Testis (tissue), 3 donors: ENCODE data around the gene NHLRC2. TPM values are rescaled to one million over a fixed set of nuclear protein-coding genes. Genes with fewer than 3 reads are reported as not detected.
A peak's percentile ranks its signal among the peaks of the same experiment; 100 is the strongest.

Experiments
- DNase-seq: peaks from one replicate; pipeline ENCODE4 v3.0.0-alpha.2; 2019
- H3K27ac ChIP-seq, 2 donors: fragments of 200-600 bp; sonication (generic); one replicate each; pipeline ENCODE4 v1.5.1; 2019
- H3K27me3 ChIP-seq: fragments of 200-600 bp; sonication (generic); one replicate; pipeline ENCODE4 v1.5.1; 2019
- H3K36me3 ChIP-seq: fragments of 200-600 bp; sonication (generic); one replicate; pipeline ENCODE4 v1.5.1; 2017; ENCODE audit warnings: low read depth; ENCODE audit errors: missing control alignments
- H3K4me1 ChIP-seq: fragments of 200-600 bp; sonication (generic); one replicate; pipeline ENCODE4 v1.5.1; 2019
- H3K4me3 ChIP-seq, 2 donors: fragments of 200-600 bp; sonication (generic); one replicate each; pipeline ENCODE4 v1.5.1; 2017 to 2019
- H3K9me3 ChIP-seq: fragments of 200-600 bp; sonication (generic); one replicate; pipeline ENCODE4 v1.5.1; 2017
- POLR2A ChIP-seq: fragments of 450-650 bp; IDR thresholded peaks from one replicate; pipeline ENCODE4 v1.6.1; 2017; ENCODE audit warnings: antibody characterized with exemption, mild to moderate bottlenecking, moderate library complexity
- WGBS, 2 donors: methylation state at CpG; one replicate each; pipeline ENCODE4 v1.1.5; 2018; 5-methylcytosine and 5-hydroxymethylcytosine counted together
- intact Hi-C: fragments of 100-400 bp; cut with DNase I; formaldehyde crosslinking; loops from one replicate; pipeline ENCODE4 v1.15.1; 2023; ENCODE audit warnings: low total_unique reads
- polyA plus RNA-seq: library from polyadenylated mRNA; stranded (reverse); fragments of 350-450 nt; fragmentation: Illumina TruSeq; extraction: RNeasy Lipid Tissue Mini Kit (QIAGEN cat#74804); gene quantifications from one replicate; pipeline ENCODE4 v1.2.3, GENCODE V29; 2014; ENCODE audit warnings: low read depth, low replicate concordance; ENCODE audit not compliant: insufficient read depth
- total RNA-seq, 2 donors: library from RNA; depleted of rRNA; stranded (reverse); fragments of >200 nt; gene quantifications; one replicate each; pipeline ENCODE4 v1.2.3, GENCODE V29; 2016
- TF ChIP-seq, protein P1 (sequence below), 3 experiments: fragments of 450-650 bp in 2 of 3; fragments of 200-600 bp in 1 of 3; sonication (generic) in 1 of 3; IDR thresholded peaks; one replicate each; pipeline ENCODE4 v1.5.1; 2016 to 2019; ENCODE audit warnings: antibody characterized with exemption in 3 of 3, mild to moderate bottlenecking in 2 of 3, moderate library complexity in 1 of 3

Gene NHLRC2
- total and polyA plus RNA-seq, 3 donors from 2014 or later, result 8.7 to 37.7 (median 34.3) TPM

- H3K27me3 ChIP-seq, result no peaks in the 10 kb centered on the region
- peak overlapping the region; percentile 93 to 95 for H3K27ac ChIP-seq
- intact Hi-C loops, result no loop called here
- H3K4me3 ChIP-seq, result peak overlapping the region; percentile 88 to 99
- H3K36me3 ChIP-seq, result no peaks in the 10 kb centered on the region
- TF ChIP-seq POLR2A, result no peak
- TF ChIP-seq, protein P1, sequence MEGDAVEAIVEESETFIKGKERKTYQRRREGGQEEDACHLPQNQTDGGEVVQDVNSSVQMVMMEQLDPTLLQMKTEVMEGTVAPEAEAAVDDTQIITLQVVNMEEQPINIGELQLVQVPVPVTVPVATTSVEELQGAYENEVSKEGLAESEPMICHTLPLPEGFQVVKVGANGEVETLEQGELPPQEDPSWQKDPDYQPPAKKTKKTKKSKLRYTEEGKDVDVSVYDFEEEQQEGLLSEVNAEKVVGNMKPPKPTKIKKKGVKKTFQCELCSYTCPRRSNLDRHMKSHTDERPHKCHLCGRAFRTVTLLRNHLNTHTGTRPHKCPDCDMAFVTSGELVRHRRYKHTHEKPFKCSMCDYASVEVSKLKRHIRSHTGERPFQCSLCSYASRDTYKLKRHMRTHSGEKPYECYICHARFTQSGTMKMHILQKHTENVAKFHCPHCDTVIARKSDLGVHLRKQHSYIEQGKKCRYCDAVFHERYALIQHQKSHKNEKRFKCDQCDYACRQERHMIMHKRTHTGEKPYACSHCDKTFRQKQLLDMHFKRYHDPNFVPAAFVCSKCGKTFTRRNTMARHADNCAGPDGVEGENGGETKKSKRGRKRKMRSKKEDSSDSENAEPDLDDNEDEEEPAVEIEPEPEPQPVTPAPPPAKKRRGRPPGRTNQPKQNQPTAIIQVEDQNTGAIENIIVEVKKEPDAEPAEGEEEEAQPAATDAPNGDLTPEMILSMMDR (IDR thresholded peaks at IDR 0.05), result no peak
- H3K4me1 ChIP-seq, result peaks cover 15% of the 10 kb centered on the region
- no peaks in the 10 kb centered on the region for H3K9me3 ChIP-seq
- WGBS, 2 donors, result 12 to 15% methylated on average over 10 of the region's 10 CpGs
- DNase-seq, result no peak
These were observed 866 bp upstream of the NHLRC2 start for GRCh38 chr10:113853578-113854012.

GRCh38 chr10:113854761-113855588, 514 bp downstream of the NHLRC2 start:
- Histone ChIP-seq H3K4me3 (peak overlapping the region; percentile 88 to 99), H3K9me3 (no peaks in the 10 kb centered on the region), H3K4me1 (peaks cover 16% of the 10 kb centered on the region), H3K27ac (peak overlapping the region; percentile 93 to 95), H3K27me3 (no peaks in the 10 kb centered on the region), H3K36me3 (no peaks in the 10 kb centered on the region)
- 1 to 2% methylated on average over 13 to 44 of the region's 62 CpGs for WGBS, 2 donors
- TF ChIP-seq POLR2A, result no peak
- TF ChIP-seq, protein P1 (IDR thresholded peaks at IDR 0.05), result no peak
- DNase-seq, result peak; percentile 79
- intact Hi-C loops, result no loop called here

DNA sequence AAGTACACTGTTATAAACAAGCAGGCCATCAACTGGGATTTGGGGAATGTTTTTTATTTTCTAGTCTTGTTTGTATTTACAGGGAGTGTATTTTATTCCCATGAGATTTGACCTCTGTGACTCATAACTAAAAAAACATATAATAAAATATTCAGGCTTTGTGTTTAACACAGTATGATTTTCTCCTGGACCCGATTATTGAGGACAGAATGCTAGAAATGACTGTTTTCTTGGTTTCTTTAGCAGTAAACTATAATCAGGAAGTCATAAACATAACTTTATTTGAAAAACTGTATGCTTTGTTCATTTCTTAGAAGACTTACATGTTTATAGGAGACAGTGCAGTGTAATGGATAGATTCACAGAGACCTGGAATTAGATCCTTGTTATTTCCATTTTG, 2.1 kb downstream of the NHLRC2 start:
- Histone ChIP-seq H3K4me3 (no peak overlapping the region), H3K4me1 (peaks cover 16% of the 10 kb centered on the region), H3K27me3 (no peaks in the 10 kb centered on the region), H3K9me3 (no peaks in the 10 kb centered on the region), H3K36me3 (no peaks in the 10 kb centered on the region), H3K27ac (peak overlapping the region in 1 of 2 donors; percentile 95)
- 44 to 63% methylated on average over 1 of the region's 1 CpG for WGBS, 2 donors
- intact Hi-C loops, result no loop called here
- no peak for DNase-seq
- TF ChIP-seq, protein P1 (IDR thresholded peaks at IDR 0.05), result no peak
- no peak for TF ChIP-seq POLR2A

- H3K4me1 ChIP-seq, result peaks cover 16% of the 10 kb centered on the region
- DNase-seq, result no peak
- H3K27ac ChIP-seq, result no peak overlapping the region
- no peak overlapping the region for H3K4me3 ChIP-seq
- H3K36me3 ChIP-seq, result no peaks in the 10 kb centered on the region
- no peaks in the 10 kb centered on the region for H3K27me3 ChIP-seq
- TF ChIP-seq, protein P1 (IDR thresholded peaks at IDR 0.05), result no peak
- no peak for TF ChIP-seq POLR2A
- no peaks in the 10 kb centered on the region for H3K9me3 ChIP-seq
- intact Hi-C loops, result no loop called here
These were observed 2.7 kb downstream of the NHLRC2 start for GRCh38 chr10:113857210-113857609.
